Glutamatergic neuron (in vitro differentiated cells): ENCODE results near the gene AFAP1. TPM values are rescaled to one million over a fixed set of nuclear protein-coding genes. Genes with fewer than 3 reads are reported as not detected.

Source experiments
- DNase-seq: peaks from one replicate; pipeline ENCODE4 v3.0.0; 2022
- H3K27ac Mint-ChIP-seq: one replicate; pipeline ENCODE4 v1.8.0; 2020; ENCODE audit warnings: mild to moderate bottlenecking, mixed read lengths, inconsistent platforms; ENCODE audit not compliant: unreplicated experiment
- H3K27me3 Mint-ChIP-seq: one replicate; pipeline ENCODE4 v1.8.0; 2020; ENCODE audit warnings: mild to moderate bottlenecking, moderate library complexity, mixed read lengths, inconsistent platforms; ENCODE audit not compliant: unreplicated experiment
- H3K36me3 Mint-ChIP-seq: one replicate; pipeline ENCODE4 v1.8.0; 2020; ENCODE audit warnings: mild to moderate bottlenecking, mixed read lengths, inconsistent platforms; ENCODE audit not compliant: unreplicated experiment
- H3K4me1 Mint-ChIP-seq: one replicate; pipeline ENCODE4 v1.8.0; 2020; ENCODE audit warnings: mild to moderate bottlenecking, low read depth, mixed read lengths, inconsistent platforms; ENCODE audit not compliant: unreplicated experiment
- H3K4me3 Mint-ChIP-seq: one replicate; pipeline ENCODE4 v1.8.0; 2020; ENCODE audit warnings: mild to moderate bottlenecking, mixed read lengths, inconsistent platforms; ENCODE audit not compliant: unreplicated experiment
- H3K9me3 Mint-ChIP-seq: one replicate; pipeline ENCODE4 v1.8.0; 2020; ENCODE audit warnings: mild to moderate bottlenecking, moderate library complexity, mixed read lengths, inconsistent platforms; ENCODE audit not compliant: unreplicated experiment
- CTCF ChIP-seq: fragments of 200-600 bp; sonication (generic); IDR thresholded peaks from one replicate; pipeline ENCODE4 v1.5.0; 2021; ENCODE audit not compliant: partially characterized antibody, unreplicated experiment
- total RNA-seq: library from RNA; stranded (reverse); fragmentation: NEBNext Ultra II Directional; extraction: Animal tissue kit (Norgen Biotek cat#: 25700); gene quantifications from one replicate; pipeline ENCODE4 v1.2.1, GENCODE V29; 2021; ENCODE audit not compliant: unreplicated experiment

The AFAP1 gene
- total RNA-seq, 1 donor from 2014 or later, result 528 TPM

DNA sequence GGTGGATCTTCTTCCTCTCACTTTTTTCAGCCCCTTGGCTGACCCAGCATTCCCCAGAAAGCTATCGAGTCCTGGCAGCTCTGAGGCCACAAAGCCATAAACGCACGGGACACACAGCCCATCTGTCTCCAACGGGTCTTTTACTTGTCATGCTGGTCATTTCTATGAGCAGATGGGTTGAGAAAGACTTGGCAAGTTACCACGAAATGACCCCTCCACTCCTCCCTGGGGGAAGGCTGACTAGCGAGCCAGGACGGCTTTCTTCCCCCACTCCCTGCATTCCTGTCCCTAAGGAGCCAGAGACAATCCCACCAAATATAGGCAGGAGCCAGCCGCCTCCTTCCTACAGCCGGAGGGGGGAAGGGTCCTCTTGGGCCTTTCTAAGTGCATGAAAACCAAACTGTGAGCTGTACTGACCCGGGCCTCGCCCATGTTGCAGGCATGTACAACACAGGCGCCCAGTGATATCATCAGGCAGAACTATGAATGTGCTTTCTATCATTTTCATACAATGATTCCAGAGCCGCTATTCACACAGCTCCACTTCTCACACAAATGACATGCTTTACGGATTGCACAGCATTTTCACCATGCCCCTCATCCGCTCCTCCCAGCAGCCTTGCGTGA lies 28.6 kb downstream of the AFAP1 start:
- Mint-ChIP-seq H3K4me1 (peaks cover 77% of the 10 kb centered on the region), H3K9me3 (peaks cover 43% of the 10 kb centered on the region), H3K4me3 (peak overlapping the region; percentile 90), H3K36me3 (no peaks in the 10 kb centered on the region), H3K27me3 (peaks cover 21% of the 10 kb centered on the region), H3K27ac (peak overlapping the region; percentile 99)
- no peak for TF ChIP-seq CTCF
- DNase-seq, result peak; percentile 81

GRCh38 chr4:7910263-7910896 lies 29.3 kb downstream of the AFAP1 start:
- no peak for DNase-seq
- H3K27ac Mint-ChIP-seq, result peak overlapping the region; percentile 99
- no peaks in the 10 kb centered on the region for H3K36me3 Mint-ChIP-seq
- peak overlapping the region; percentile 90 for H3K4me3 Mint-ChIP-seq
- TF ChIP-seq CTCF, result no peak
- peaks cover 47% of the 10 kb centered on the region for H3K9me3 Mint-ChIP-seq
- peaks cover 81% of the 10 kb centered on the region for H3K4me1 Mint-ChIP-seq
- peaks cover 25% of the 10 kb centered on the region for H3K27me3 Mint-ChIP-seq

- peaks cover 81% of the 10 kb centered on the region for H3K4me1 Mint-ChIP-seq
- DNase-seq, result no peak
Observed at GRCh38 chr4:7909463-7910262, 30.0 kb downstream of the AFAP1 start.

GRCh38 chr4:7908668-7909067 lies 31.0 kb downstream of the AFAP1 start:
- Mint-ChIP-seq H3K36me3 (no peaks in the 10 kb centered on the region), H3K27ac (peak overlapping the region; percentile 99), H3K27me3 (peaks cover 26% of the 10 kb centered on the region), H3K4me3 (peak overlapping the region; percentile 90), H3K4me1 (peaks cover 85% of the 10 kb centered on the region), H3K9me3 (peaks cover 50% of the 10 kb centered on the region)
- no peak for TF ChIP-seq CTCF
- DNase-seq, result no peak

More at GRCh38 chr4:7909463-7910262, 30.0 kb downstream of the AFAP1 start:
- Mint-ChIP-seq H3K9me3 (peaks cover 45% of the 10 kb centered on the region), H3K4me3 (peak overlapping the region; percentile 90), H3K27ac (peak overlapping the region; percentile 99), H3K27me3 (peaks cover 21% of the 10 kb centered on the region), H3K36me3 (no peaks in the 10 kb centered on the region)
- no peak for TF ChIP-seq CTCF
